ENCODE data around the gene SH2B3.

DNA sequence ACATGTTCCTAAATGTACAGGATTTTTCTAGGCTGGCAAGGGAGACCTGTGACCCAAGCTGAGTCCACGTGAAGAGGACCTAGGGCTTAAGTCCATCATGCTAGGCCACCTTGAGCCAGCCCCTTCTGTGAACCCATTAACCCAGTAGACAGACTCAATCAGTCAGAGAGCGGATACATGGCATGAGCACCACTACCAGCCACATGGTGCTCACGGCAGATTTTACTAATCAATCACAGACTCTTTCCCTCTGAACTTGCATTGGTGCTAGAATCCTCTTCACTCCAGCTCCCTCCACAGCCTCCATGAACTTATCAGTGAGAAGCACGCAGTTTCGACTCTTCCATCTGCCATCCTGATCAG, 45.8 kb upstream of the SH2B3 start:
- TF ChIP-seq, protein P1, sequence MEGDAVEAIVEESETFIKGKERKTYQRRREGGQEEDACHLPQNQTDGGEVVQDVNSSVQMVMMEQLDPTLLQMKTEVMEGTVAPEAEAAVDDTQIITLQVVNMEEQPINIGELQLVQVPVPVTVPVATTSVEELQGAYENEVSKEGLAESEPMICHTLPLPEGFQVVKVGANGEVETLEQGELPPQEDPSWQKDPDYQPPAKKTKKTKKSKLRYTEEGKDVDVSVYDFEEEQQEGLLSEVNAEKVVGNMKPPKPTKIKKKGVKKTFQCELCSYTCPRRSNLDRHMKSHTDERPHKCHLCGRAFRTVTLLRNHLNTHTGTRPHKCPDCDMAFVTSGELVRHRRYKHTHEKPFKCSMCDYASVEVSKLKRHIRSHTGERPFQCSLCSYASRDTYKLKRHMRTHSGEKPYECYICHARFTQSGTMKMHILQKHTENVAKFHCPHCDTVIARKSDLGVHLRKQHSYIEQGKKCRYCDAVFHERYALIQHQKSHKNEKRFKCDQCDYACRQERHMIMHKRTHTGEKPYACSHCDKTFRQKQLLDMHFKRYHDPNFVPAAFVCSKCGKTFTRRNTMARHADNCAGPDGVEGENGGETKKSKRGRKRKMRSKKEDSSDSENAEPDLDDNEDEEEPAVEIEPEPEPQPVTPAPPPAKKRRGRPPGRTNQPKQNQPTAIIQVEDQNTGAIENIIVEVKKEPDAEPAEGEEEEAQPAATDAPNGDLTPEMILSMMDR (IDR thresholded peaks at IDR 0.05) = no peak
- no peak for TF ChIP-seq POLR2AphosphoS5 (IDR thresholded peaks at IDR 0.05)

All from esophagus muscularis mucosa (tissue), 3 donors.